Coronary artery (tissue), 2 donors: ENCODE measurements around the gene RPL10.

Source experiments
- DNase-seq: peaks from one replicate; pipeline ENCODE4 v3.0.0-alpha.2; 2017; ENCODE audit warnings: low spot score
- H3K27ac ChIP-seq, 2 donors: fragments of 200-600 bp; sonication (generic); one replicate each; pipeline ENCODE4 v1.5.1; 2016 to 2019
- H3K4me3 ChIP-seq: fragments of 200-600 bp; sonication (generic); 2 replicates; pipeline ENCODE4 v1.5.1; 2016; ENCODE audit warnings: mild to moderate bottlenecking, moderate library complexity
- CTCF ChIP-seq: fragments of 200-600 bp; sonication (generic); IDR thresholded peaks from one replicate; pipeline ENCODE4 v1.5.1; 2019; ENCODE audit warnings: antibody characterized with exemption

The RPL10 gene

DNA sequence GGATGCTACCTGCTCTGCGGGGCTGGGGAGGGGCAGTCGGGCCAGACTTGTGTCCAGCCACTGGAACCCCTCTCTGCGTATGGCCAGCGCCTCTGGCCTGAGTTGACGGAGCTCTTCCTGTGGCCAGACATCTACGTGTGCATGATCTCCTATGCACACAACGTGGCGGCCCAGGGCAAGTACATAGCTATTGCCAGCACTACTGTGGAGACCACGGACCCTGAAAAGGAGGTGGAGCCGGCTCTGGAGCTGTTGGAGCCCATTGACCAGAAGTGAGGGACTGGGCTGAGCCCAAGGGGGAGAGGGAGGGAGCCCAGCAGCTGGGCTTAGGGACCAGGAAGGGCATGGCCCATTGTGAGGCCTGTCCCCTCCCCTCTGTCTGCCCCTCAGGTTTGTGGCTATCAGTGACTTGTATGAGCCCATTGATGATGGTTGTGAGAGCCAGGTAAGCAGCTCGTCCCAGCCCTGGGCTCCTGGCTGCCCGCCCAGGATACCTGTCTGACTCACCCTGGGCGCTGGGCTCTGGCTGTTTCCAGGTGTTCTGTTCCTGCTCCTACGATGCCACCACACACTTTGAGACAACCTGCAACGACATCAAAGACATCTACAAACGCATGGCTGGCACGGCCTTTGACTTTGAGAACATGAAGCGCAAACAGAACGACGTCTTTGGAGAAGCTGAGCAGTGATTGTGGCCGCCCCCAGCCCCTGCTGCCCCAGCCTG is 44.0 kb downstream of the RPL10 start:
- no peak for TF ChIP-seq CTCF
- DNase-seq, result no peak
- H3K27ac ChIP-seq, result no peak overlapping the region
- no peak overlapping the region for H3K4me3 ChIP-seq

- DNase-seq, result no peak
- Histone ChIP-seq H3K4me3 (peak overlapping the region; percentile 73), H3K27ac (peak overlapping the region; percentile 57 to 84)
- no peak for TF ChIP-seq CTCF
Measured at GRCh38 chrX:154443479-154443910, 45.3 kb downstream of the RPL10 start.

DNA sequence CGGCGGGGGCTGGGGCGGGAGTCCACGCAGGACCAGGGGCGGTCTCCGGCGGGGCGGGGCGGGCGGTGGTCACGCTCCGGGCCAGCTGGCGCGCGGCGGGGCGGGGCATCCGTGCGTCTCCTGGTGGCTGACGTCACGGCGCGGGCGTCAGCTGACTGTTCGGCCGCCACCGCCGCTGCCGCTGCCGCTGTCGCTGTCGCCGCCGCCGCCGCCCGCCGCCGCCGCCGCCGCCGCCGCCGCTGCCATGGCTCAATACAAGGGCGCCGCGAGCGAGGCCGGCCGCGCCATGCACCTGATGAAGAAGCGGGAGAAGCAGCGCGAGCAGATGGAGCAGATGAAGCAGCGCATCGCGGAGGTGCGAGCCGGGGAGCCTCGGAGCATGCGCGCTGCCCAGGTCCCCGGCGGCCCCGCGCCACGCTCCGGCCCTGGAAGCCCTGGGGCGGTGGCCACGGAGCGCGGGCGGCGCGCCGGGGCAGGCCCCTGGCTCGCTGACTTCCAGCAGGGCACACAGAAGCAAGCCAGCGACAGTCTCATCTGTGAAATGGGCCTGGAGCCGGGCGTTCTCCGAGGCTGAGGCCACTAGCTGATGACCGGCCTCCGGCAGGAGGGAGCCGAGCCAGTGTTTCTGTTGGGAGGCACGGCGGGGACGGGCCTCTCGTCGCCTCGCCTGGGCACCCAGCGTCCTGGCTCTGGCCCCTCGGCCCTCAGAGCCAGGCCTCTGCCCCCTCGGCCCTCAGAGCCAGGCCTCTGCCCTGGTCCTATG is 46.0 kb downstream of the RPL10 start, which contains the start of gene FAM50A:
TSS of gene FAM50A (plus strand) at position 150 of the 763 bp plus-strand sequence. CDS start at position 245, 95 bp downstream.
- Histone ChIP-seq H3K27ac (peak within 1 kb of the TSS; percentile 74 to 84), H3K4me3 (peak within 1 kb of the TSS; percentile 73)
- TF ChIP-seq CTCF, result no peak
- peak; percentile 84 for DNase-seq

GRCh38 chrX:154444755-154445246 is 46.6 kb downstream of the RPL10 start:
- no peak for DNase-seq
- H3K4me3 ChIP-seq, result peak overlapping the region; percentile 73
- peak overlapping the region; percentile 74 to 84 for H3K27ac ChIP-seq
- TF ChIP-seq CTCF, result no peak

GRCh38 chrX:154445776-154446175 is 47.6 kb downstream of the RPL10 start:
- Histone ChIP-seq H3K27ac (no peak overlapping the region), H3K4me3 (peak overlapping the region; percentile 73)
- TF ChIP-seq CTCF, result no peak
- DNase-seq, result no peak

DNA sequence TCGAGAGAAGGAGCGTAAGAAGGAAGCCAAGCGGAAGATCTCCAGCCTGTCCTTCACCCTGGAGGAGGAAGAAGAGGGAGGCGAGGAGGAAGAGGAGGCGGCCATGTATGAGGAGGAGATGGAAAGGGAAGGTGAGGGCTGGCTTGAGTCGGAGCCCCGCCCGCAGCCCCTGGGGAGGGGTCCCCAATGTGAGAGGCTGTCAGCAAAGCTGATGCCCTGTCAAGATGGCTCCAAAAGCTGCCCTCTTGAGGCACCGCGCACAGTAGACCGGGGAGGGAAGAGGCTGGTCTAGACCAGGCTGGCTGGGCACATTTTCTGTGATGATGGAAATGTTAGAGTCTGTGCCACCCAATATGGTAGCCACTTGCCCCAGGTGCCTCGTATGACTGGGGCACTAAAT is 48.3 kb downstream of the RPL10 start:
- TF ChIP-seq CTCF, result no peak
- DNase-seq, result no peak

More for the DNA sequence above, 48.3 kb downstream of the RPL10 start:
- H3K27ac ChIP-seq, result no peak overlapping the region
- no peak overlapping the region for H3K4me3 ChIP-seq
